Measurements from ENCODE around the gene MPP2.
"Not testable (repeated sequence)": the region's sequence is repeated elsewhere in the genome, so short reads cannot be mapped to it uniquely, and the experiment has no call there.

Gene MPP2

DNA sequence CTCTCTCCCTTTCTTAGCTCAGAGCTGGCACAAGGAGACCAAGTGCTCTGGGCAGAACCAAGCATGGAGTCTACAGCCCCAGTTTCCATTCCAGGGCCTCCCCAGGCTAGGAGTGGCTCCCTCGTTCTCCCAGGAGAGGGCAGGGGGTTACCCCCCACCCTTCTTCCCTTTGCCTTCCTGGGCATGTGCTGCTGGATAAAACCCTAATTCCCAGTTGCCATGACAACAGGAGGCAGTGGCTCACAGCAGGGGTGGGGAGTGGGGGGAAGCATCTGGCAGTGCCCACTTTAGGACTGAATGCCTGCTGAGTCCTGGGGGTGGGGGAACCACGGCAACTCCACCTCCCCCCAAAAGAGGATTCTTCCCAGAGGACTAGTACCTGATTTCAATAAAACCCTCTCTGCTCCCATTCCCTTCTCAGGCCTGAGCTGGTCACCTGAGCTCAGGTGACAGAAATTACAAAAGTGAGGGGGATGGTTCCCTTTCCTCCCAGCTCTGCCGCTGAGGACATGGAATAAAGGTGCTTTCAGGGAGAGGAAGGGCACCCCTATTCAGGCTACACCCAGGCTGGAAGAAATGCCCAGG is 1.8 kb downstream of the MPP2 start:
- no peak for DNase-seq (ENCODE audit: low read depth in 2 of 3, low spot score in 2 of 3)

DNA sequence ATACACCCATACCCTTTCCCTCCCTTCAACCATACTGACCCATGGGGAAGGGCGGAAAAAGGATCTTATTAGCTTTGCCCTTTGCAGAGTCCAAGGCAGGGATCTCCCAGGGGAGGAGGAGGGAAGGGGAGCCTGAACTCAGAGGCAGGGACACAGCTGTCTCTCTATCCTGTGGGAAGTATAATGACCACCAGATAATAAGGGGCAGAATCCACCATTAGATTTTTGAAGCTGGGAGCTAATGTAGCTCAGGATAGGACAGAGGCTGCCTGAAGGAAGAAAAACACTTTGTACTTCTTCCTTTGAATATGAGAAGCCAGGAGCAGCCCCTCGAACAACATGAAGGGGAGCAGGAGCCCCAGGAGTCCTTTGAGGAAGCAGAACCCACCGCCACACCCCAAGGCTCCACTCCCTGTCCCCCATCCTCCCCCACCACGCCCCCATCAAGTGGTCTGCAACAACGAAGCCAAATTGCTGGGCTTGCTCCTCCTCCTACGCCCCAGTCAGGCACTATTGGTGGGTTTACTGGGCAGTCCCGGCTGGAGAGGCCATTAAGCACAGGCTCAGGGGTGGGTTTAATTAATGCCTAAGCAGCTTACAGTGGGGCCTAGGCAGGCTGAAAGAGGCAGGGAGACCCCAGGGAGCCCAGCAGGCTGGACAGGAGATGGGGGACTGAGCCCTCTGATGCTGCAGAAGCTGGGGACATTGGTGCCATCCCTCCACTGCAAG is 5.3 kb downstream of the MPP2 start:
- DNase-seq (ENCODE audit: low read depth in 2 of 3, low spot score in 2 of 3): no peak

DNA sequence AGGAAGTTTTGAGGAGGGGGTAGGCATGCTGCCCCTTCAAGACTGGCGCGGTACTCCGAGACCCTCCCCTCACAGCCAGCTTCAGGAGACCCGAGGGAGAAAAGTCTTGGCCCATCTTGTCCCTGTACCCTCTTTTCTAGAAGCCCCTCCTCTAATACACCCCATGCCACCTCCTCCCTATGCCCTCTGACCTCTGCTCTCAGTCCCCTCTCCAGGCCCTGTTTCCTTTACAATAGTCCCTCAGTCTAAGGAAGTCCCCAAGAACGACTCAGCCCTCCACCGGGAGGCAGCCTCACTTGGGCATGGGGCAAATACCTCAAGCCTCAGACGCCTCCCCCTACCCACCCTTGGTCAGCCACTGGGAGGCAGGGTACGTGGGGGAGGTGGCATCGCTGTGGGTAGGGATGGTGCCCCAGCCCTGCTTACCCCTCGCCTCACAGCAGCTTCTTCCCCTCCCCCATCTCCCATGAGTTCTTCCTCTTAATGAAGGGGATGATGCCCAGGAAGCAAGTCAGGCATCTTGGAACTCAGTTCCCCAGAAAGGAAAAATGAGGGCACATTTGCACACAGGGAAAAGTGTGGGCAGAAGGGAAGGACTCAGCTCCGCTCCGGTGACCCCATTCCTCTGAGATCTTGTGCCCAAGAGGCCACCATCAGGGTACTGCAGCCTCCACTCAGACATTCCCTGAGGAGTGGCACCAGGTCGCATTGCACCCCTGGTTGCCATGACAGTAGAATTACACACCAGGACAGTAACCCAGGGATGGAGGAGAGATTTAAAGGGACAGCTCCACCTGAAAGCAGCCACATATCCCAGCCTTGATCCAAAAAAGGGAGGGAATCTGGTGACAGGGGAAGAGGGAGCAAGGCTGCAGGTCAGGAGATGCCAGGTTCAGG is 6.2 kb downstream of the MPP2 start:
- no peak for DNase-seq (ENCODE audit: low read depth in 2 of 3, low spot score in 2 of 3)

DNA sequence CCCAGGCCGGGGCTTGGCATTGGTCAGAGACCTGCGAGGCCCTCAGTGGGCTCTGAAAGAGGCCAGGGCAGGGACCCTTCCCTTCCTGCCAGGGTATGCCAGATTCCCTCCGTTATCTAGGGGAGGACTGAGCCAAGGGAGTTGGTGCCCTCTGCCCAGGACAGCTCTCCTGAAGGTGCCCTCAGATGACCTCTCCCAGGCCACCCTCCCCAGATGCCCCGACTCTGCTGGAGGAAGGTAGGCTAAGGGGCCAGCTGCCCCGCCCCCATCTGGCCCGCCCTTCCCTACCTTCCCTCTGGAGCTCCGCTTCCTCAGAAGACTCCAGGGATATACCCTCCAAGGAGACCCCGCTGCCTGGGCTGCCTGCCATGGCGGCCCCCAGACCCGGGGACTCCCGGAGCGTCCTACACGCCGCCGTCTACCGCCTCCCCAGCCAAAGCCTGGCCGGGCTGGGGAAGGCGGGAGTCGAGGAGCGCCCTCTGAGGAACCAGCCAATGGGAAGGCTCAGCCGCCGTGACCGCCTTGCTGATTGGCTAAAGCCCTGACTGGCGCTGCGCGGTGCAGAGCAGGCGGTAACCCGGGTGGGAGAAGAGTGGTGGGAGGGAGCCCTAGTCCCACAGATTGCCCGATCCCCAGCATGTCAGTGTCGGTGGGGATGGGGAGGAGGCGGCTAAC is 7.0 kb downstream of the MPP2 start:
- peak; percentile 58 to 71 (median 58) for DNase-seq (ENCODE audit: low read depth in 2 of 3, low spot score in 2 of 3)

DNA sequence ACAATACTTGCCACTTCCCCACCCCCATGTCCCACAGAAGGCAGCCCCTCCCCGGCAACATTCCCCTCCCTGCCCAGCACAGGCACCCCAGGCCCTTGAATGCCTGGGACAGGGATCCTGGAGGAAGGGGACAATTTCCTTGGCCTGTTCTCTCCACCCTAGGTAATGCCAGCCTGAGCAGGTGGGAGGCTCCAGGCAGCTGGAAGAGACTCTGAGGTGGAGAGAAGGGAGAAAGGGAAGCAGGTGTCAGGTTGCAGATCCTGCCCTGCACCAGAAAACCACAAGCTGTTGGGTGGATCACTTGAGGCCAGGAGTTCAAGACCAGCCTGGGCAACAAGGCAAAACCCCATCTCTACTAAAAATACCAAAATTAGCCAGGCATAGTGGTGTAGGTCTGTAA is 8.9 kb downstream of the MPP2 start:
- no peak for DNase-seq (ENCODE audit: low read depth in 2 of 3, low spot score in 2 of 3)

- no peak for DNase-seq (ENCODE audit: low read depth in 2 of 3, low spot score in 2 of 3)
These were observed 9.5 kb downstream of the MPP2 start for GRCh38 chr17:43897831-43898230.

GRCh38 chr17:43894494-43894893 is 12.8 kb downstream of the MPP2 start:
- not testable (repeated sequence) for DNase-seq (ENCODE audit: low read depth in 2 of 3, low spot score in 2 of 3)

GRCh38 chr17:43892647-43892952 is 14.7 kb downstream of the MPP2 start:
- no peak for DNase-seq (ENCODE audit: low read depth in 2 of 3, low spot score in 2 of 3)

DNA sequence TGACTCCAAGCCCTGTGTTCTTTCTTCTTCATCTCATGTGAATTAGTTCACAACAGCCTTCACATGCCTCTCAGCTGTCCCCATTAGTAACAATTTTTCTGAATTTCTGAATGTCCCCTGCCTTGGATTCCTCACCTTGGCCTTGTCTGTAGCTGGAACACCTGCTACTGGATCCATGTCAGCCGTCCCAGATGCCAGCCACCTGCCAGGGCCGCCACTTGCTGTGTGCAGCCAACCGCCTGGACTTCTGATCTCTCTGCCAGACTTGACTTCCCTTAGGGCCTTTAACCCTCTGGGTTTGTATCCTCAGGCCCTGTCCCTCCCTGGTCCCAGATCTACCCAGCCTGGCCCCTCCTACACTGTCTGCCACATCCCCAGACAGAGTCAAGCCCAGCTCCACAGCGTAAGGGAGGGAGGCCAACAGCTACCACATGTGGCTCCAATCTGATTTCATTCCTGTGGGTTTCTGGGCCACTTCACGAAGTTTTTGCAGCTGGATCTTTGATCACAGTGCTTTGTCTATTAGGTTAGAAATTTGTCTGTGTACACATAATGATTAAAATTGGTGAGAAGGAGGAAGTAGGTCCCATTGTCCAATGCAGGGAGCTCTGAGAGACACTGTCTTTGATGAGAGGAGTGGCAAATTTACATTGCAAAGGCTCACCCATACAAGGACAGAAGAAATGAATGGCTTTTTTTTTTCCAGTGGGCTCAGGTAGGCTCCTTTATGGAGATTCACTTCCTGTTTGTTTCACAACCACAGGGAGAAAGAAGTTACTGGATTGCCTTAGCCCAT is 15.3 kb downstream of the MPP2 start:
- DNase-seq (ENCODE audit: low read depth in 2 of 3, low spot score in 2 of 3): no peak

DNA sequence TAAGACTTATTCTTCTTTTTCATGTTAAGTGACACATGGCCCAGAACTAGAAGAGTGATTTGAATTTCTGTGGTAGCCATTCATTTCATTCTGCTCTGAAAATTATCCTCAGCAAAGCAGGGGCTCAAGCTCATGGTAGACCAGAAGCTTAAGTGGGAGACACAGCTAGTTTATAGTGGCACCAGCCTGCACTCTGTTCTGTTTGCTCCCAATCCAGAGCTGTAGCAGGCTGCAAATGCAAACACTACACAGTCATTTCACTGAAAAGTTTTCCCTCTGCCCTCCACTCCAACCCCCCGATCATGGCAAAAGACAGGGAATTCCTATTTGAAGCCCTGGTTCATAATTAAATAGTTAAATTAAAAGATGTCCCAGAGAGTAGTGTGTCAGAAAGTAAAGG is 17.1 kb downstream of the MPP2 start:
- DNase-seq (ENCODE audit: low read depth in 2 of 3, low spot score in 2 of 3): no peak

DNA sequence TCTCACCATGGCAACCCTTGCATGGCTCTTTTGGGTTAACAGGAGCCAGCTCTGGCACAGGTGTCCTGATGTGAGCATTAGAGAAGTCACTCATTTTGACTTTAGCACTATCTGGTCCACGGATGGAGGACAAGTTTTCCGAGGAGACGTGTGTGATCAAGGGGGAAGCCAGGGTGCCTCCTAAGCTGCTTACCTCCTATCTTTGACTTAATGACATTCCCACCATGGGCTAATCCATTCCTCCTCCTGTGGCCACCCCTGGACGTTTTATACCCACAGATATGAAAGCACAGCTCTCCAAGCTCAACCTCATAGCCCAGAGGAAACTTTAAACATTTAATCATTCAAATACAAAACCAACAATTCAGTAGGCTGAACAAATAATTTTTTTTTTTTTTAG is 18.8 kb downstream of the MPP2 start:
- no peak for DNase-seq (ENCODE audit: low read depth in 2 of 3, low spot score in 2 of 3)

- DNase-seq (ENCODE audit: low read depth in 2 of 3, low spot score in 2 of 3): no peak
These were observed 24.4 kb downstream of the MPP2 start for GRCh38 chr17:43882761-43883415.

- DNase-seq (ENCODE audit: low read depth in 2 of 3, low spot score in 2 of 3): no peak
These were observed 25.4 kb downstream of the MPP2 start for GRCh38 chr17:43881758-43882505.

DNA sequence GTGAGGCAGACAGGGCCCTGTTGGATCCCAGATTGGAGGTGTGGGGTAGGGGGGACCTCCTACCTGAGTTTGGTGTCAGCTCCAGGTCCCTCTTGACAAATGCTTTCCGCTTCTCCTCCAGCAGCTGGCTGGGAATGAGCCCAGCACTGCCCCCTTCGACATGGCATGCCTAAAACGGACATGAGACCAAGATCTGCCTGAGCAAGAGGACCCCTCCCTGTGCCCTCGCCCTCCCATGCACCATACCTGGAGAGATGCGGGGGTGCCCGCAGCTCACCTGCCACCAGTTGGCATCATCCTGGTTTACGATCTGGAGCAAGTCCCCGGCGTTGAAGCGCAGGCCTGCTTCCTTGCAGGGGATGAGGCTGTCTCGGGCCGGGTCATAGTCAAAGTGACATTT is 26.2 kb downstream of the MPP2 start:
- DNase-seq (ENCODE audit: low read depth in 2 of 3, low spot score in 2 of 3): no peak

GRCh38 chr17:43880420-43880991 is 26.8 kb downstream of the MPP2 start:
- DNase-seq (ENCODE audit: low read depth in 2 of 3, low spot score in 2 of 3): no peak

DNA sequence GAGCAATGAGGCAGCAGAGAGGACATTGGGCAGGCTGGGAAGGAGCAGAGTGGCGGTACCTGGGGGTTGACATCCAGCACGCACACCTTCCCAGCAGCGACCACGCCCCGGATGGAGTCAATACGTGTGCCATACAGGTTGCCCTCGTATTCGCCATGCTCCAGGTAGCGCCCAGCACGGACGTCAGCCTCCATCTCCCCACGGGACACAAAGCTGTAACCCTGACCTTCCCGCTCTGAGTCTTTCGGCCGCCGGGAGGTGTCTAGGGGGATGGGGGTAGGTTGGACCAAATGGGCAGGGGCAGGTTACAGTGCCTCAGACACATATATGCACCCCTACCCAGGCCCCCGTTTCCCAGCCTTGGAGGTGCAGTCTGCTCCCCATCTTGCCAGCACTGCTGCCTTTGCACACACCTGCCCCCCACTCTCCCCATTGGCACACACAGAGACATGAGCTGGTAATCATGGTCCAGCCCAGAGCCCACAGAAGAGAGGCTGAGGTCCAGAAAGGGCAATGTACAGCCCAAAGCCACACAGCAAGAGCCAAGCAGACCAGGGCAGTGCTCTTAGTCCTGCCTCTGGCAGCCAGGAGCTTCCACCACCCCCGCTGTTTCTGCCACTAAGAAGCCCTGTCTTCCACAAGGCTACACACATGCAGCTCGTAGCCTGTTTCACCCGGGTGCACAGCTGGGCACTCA is 27.5 kb downstream of the MPP2 start:
- no peak for DNase-seq (ENCODE audit: low read depth in 2 of 3, low spot score in 2 of 3)

DNA sequence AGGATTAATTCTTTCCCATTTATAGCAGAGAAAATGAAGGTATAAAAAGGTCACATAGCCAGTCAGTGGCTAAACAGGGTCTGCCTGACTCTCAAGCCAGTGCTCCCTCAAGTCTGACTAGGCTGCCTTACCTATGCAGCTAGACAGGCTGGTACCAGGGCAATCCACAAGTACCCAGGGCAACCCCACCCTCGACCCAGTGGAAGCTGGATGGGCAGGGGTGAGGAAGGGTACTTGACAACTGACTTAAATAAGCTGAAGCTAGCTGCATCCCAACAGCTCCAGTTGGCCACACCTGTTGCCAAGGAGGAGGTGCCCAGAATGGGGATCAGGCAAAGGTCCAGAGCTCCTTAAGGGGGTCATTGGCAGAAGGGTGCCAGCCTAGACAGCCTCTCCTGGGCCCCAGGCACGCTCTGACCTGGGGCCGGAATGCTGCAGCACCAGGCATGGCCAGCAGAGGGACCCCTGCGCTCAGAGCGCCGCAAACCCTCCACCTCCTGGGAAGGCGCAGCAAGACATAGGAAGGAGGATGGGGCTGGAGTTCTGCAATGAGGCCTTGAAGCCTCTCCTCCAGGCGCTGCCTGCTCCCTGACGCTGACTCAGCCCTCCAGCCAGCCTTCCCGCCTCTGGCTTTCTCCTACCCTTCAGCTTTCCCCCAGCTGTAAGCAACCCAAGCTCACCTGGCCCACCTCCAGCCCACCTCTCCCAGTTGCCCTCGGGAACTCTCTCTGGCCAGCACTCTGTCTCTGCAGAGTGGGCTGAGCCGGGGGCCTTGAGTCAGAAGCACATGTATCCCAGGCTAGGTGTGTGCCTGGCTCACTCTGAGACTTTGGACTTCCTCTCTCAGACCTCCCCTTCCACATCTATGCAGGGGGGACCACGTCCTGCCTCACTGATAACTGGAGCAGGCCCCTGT is 28.8 kb downstream of the MPP2 start:
- peak; percentile 23 to 65 (median 65) for DNase-seq (ENCODE audit: low read depth in 2 of 3, low spot score in 2 of 3)
